ENCODE results near the gene WWP2.

Gene WWP2

GRCh38 chr16:69812688-69813014, 50.5 kb downstream of the WWP2 start:
- no peak for TF ChIP-seq SIN3A (IDR thresholded peaks at IDR 0.05; ENCODE audit: borderline replicate concordance, insufficient read depth, low read length)

- TF ChIP-seq FOXP2 (optimal IDR thresholded peaks at IDR 0.05; ENCODE audit: borderline replicate concordance, extremely low read depth, extremely low read length, insufficient read depth) (no peak), REST (IDR thresholded peaks at IDR 0.05; ENCODE audit: insufficient read depth in 1 of 2, low read depth in 2 of 2, low read length in 2 of 2) (no peak), TAF1 (IDR thresholded peaks at IDR 0.05; ENCODE audit: borderline replicate concordance, insufficient read depth, low read length) (no peak), SIN3A (IDR thresholded peaks at IDR 0.05; ENCODE audit: borderline replicate concordance, insufficient read depth, low read length) (no peak), POLR2AphosphoS5 (IDR thresholded peaks at IDR 0.05; ENCODE audit: low read depth, low read length) (no peak)
These were observed 51.9 kb downstream of the WWP2 start for GRCh38 chr16:69814078-69814477.

- TF ChIP-seq TAF1 (IDR thresholded peaks at IDR 0.05; ENCODE audit: borderline replicate concordance, insufficient read depth, low read length) (no peak), REST (IDR thresholded peaks at IDR 0.05; ENCODE audit: insufficient read depth in 1 of 2, low read depth in 2 of 2, low read length in 2 of 2) (no peak), SIN3A (IDR thresholded peaks at IDR 0.05; ENCODE audit: borderline replicate concordance, insufficient read depth, low read length) (no peak), POLR2AphosphoS5 (IDR thresholded peaks at IDR 0.05; ENCODE audit: low read depth, low read length) (no peak), FOXP2 (optimal IDR thresholded peaks at IDR 0.05; ENCODE audit: borderline replicate concordance, extremely low read depth, extremely low read length, insufficient read depth) (no peak)
These were observed 52.4 kb downstream of the WWP2 start for GRCh38 chr16:69814561-69814960.

GRCh38 chr16:69816996-69817395, 54.9 kb downstream of the WWP2 start:
- TF ChIP-seq FOXP2 (optimal IDR thresholded peaks at IDR 0.05; ENCODE audit: borderline replicate concordance, extremely low read depth, extremely low read length, insufficient read depth) (no peak), POLR2AphosphoS5 (IDR thresholded peaks at IDR 0.05; ENCODE audit: low read depth, low read length) (no peak), TAF1 (IDR thresholded peaks at IDR 0.05; ENCODE audit: borderline replicate concordance, insufficient read depth, low read length) (no peak), SIN3A (IDR thresholded peaks at IDR 0.05; ENCODE audit: borderline replicate concordance, insufficient read depth, low read length) (no peak), REST (IDR thresholded peaks at IDR 0.05; ENCODE audit: insufficient read depth in 1 of 2, low read depth in 2 of 2, low read length in 2 of 2) (no peak)

- TF ChIP-seq TAF1 (IDR thresholded peaks at IDR 0.05; ENCODE audit: borderline replicate concordance, insufficient read depth, low read length) (no peak), SIN3A (IDR thresholded peaks at IDR 0.05; ENCODE audit: borderline replicate concordance, insufficient read depth, low read length) (no peak), FOXP2 (optimal IDR thresholded peaks at IDR 0.05; ENCODE audit: borderline replicate concordance, extremely low read depth, extremely low read length, insufficient read depth) (no peak), REST (IDR thresholded peaks at IDR 0.05; ENCODE audit: insufficient read depth in 1 of 2, low read depth in 2 of 2, low read length in 2 of 2) (no peak), POLR2AphosphoS5 (IDR thresholded peaks at IDR 0.05; ENCODE audit: low read depth, low read length) (no peak)
These were observed 56.9 kb downstream of the WWP2 start for GRCh38 chr16:69818891-69819545.

All from PFSK-1 (cell line).